Fibroblast of lung (primary cell): ENCODE results near the gene ECPAS. TPM values are rescaled to one million over a fixed set of nuclear protein-coding genes. Genes with fewer than 3 reads are reported as not detected.
A peak's percentile ranks its signal among the peaks of the same experiment; 100 is the strongest.

ENCODE experiments used
- DNase-seq, 2 donors: peaks; one replicate each; pipeline versions ENCODE4 v3.0.0 to v3.0.0-alpha.2; 2010; ENCODE audit warnings: low read depth in 2 of 2
- H2AFZ ChIP-seq: 2 replicates; pipeline ENCODE4 v1.5.1; 2012; ENCODE audit warnings: low read length, control low read depth, inconsistent platforms
- H3K27ac ChIP-seq: 2 replicates; pipeline ENCODE4 v1.5.1; 2011; ENCODE audit warnings: low read length, control low read depth; ENCODE audit not compliant: insufficient read depth
- H3K27me3 ChIP-seq: 2 replicates; pipeline ENCODE4 v1.5.1; 2011; ENCODE audit warnings: mild to moderate bottlenecking, low read length; ENCODE audit not compliant: control insufficient read depth, insufficient read depth
- H3K36me3 ChIP-seq: 2 replicates; pipeline ENCODE4 v1.5.1; 2011; ENCODE audit warnings: low read length; ENCODE audit not compliant: control insufficient read depth, insufficient read depth
- H3K4me1 ChIP-seq: 2 replicates; pipeline ENCODE4 v1.5.1; 2011; ENCODE audit warnings: low read length; ENCODE audit not compliant: control insufficient read depth, insufficient read depth; ENCODE audit errors: extremely low read depth
- H3K4me2 ChIP-seq: 2 replicates; pipeline ENCODE4 v1.5.1; 2011; ENCODE audit warnings: low read length, control low read depth; ENCODE audit not compliant: insufficient read depth; ENCODE audit errors: extremely low read depth
- H3K4me3 ChIP-seq, 4 experiments: fragments of 200-600 bp in 1 of 4; sonication (generic) in 1 of 4; replicated peaks in 1 of 4; 2 replicates each; pipeline ENCODE4 v1.5.1; 2011 to 2016; ENCODE audit warnings: low read length in 4 of 4, low read depth in 3 of 4, mild to moderate bottlenecking in 3 of 4, control low read depth in 2 of 4, inconsistent platforms in 1 of 4, mixed read lengths in 1 of 4; ENCODE audit not compliant: insufficient read depth in 1 of 4; ENCODE audit errors: control extremely low read depth in 1 of 4
- H3K79me2 ChIP-seq: 2 replicates; pipeline ENCODE4 v1.5.1; 2012; ENCODE audit warnings: mild to moderate bottlenecking, low read length, inconsistent platforms; ENCODE audit not compliant: control insufficient read depth, insufficient read depth
- H3K9ac ChIP-seq: 2 replicates; pipeline ENCODE4 v1.5.1; 2011; ENCODE audit warnings: mild to moderate bottlenecking, low read length, control low read depth; ENCODE audit not compliant: insufficient read depth
- H3K9me3 ChIP-seq: 2 replicates; pipeline ENCODE4 v1.5.1; 2012; ENCODE audit warnings: low read depth, low read length; ENCODE audit not compliant: control insufficient read depth, insufficient read depth
- H4K20me1 ChIP-seq: 2 replicates; pipeline ENCODE4 v1.5.1; 2011; ENCODE audit warnings: low read length; ENCODE audit not compliant: control insufficient read depth, insufficient read depth; ENCODE audit errors: extremely low read depth
- CTCF ChIP-seq, 2 donors: IDR thresholded peaks in 1 of 2; conservative IDR thresholded peaks in 1 of 2; 1 replicate in 1 of 2; 2 replicates in 1 of 2; pipeline ENCODE4 v1.5.1; 2011 to 2012; ENCODE audit warnings: low read length in 2 of 2, control low read depth in 1 of 2, inconsistent platforms in 1 of 2, low read depth in 1 of 2, mild to moderate bottlenecking in 1 of 2
- EZH2 ChIP-seq: IDR thresholded peaks from 2 replicates; pipeline ENCODE4 v1.5.1; 2012; ENCODE audit warnings: low read length, control low read depth, mild to moderate bottlenecking; ENCODE audit errors: missing control alignments
- polyA plus RNA-seq, 2 donors: library from polyadenylated mRNA; depleted of rRNA in 1 of 2; stranded (reverse) in 1 of 2; unstranded in 1 of 2; fragments of >200 nt; gene quantifications; 2 replicates each; pipeline ENCODE4 v1.2.1, GENCODE V29; 2011 to 2012; ENCODE audit warnings: missing spikeins in 1 of 2
- total RNA-seq: library from RNA; depleted of rRNA; stranded (reverse); fragments of >200 nt; gene quantifications from 2 replicates; pipeline ENCODE4 v1.2.1, GENCODE V29; 2014

The ECPAS gene
- total and polyA plus RNA-seq, 2 donors (not counting 1 experiment from before 2014, with no cell fraction given): 42.9 to 140 TPM

GRCh38 chr9:111442360-111443027, 41.7 kb downstream of the ECPAS start:
- H3K4me1 ChIP-seq: no peaks in the 10 kb centered on the region
- no peak overlapping the region for H2AFZ ChIP-seq
- no peaks in the 10 kb centered on the region for H3K9me3 ChIP-seq
- H3K27me3 ChIP-seq: no peaks in the 10 kb centered on the region
- DNase-seq: no peak
- no peak overlapping the region for H3K27ac ChIP-seq
- H3K4me3 ChIP-seq: no peak overlapping the region
- TF ChIP-seq EZH2 (no peak), CTCF (conservative IDR thresholded peaks at IDR 0.05 in 1 of 2, IDR thresholded peaks at IDR 0.05 in 1 of 2; ENCODE audit: low read depth in 1 of 2, low read length in 2 of 2) (no peak)
- H3K36me3 ChIP-seq: peaks cover 2% of the 10 kb centered on the region
- no peak overlapping the region for H3K4me2 ChIP-seq
- H4K20me1 ChIP-seq: no peaks in the 10 kb centered on the region
- no peak overlapping the region for H3K9ac ChIP-seq
- no peaks in the 10 kb centered on the region for H3K79me2 ChIP-seq

GRCh38 chr9:111440226-111440625, 44.0 kb downstream of the ECPAS start:
- no peak overlapping the region for H3K9ac ChIP-seq
- H3K79me2 ChIP-seq: no peaks in the 10 kb centered on the region
- peaks cover 4% of the 10 kb centered on the region for H3K36me3 ChIP-seq
- H3K4me3 ChIP-seq: no peak overlapping the region
- no peaks in the 10 kb centered on the region for H3K4me1 ChIP-seq
- H3K27me3 ChIP-seq: no peaks in the 10 kb centered on the region
- no peaks in the 10 kb centered on the region for H4K20me1 ChIP-seq
- no peak overlapping the region for H2AFZ ChIP-seq
- no peak for DNase-seq
- TF ChIP-seq CTCF (conservative IDR thresholded peaks at IDR 0.05 in 1 of 2, IDR thresholded peaks at IDR 0.05 in 1 of 2; ENCODE audit: low read depth in 1 of 2, low read length in 2 of 2) (no peak), EZH2 (no peak)
- no peak overlapping the region for H3K27ac ChIP-seq
- H3K9me3 ChIP-seq: no peaks in the 10 kb centered on the region
- no peak overlapping the region for H3K4me2 ChIP-seq

GRCh38 chr9:111438541-111439235, 45.5 kb downstream of the ECPAS start:
- Histone ChIP-seq H4K20me1 (no peaks in the 10 kb centered on the region), H2AFZ (no peak overlapping the region), H3K27me3 (no peaks in the 10 kb centered on the region), H3K4me1 (no peaks in the 10 kb centered on the region), H3K9ac (no peak overlapping the region), H3K4me3 (no peak overlapping the region), H3K79me2 (no peaks in the 10 kb centered on the region), H3K4me2 (no peak overlapping the region), H3K27ac (no peak overlapping the region), H3K36me3 (peaks cover 4% of the 10 kb centered on the region), H3K9me3 (no peaks in the 10 kb centered on the region)
- TF ChIP-seq CTCF (conservative IDR thresholded peaks at IDR 0.05 in 1 of 2, IDR thresholded peaks at IDR 0.05 in 1 of 2; ENCODE audit: low read depth in 1 of 2, low read length in 2 of 2): no peak
- TF ChIP-seq EZH2: no peak
- peak; percentile 49 to 50 for DNase-seq
